CD4-positive, alpha-beta T cell treated with Interleukin-15 for 1 hour (primary cell): Measurements from ENCODE around the gene MLX.
"Not testable (repeated sequence)": the region's sequence is repeated elsewhere in the genome, so short reads cannot be mapped to it uniquely, and the experiment has no call there.

Source experiments
- DNase-seq: peaks from one replicate; pipeline ENCODE4 v3.0.0-alpha.2; 2020

MLX gene

DNA sequence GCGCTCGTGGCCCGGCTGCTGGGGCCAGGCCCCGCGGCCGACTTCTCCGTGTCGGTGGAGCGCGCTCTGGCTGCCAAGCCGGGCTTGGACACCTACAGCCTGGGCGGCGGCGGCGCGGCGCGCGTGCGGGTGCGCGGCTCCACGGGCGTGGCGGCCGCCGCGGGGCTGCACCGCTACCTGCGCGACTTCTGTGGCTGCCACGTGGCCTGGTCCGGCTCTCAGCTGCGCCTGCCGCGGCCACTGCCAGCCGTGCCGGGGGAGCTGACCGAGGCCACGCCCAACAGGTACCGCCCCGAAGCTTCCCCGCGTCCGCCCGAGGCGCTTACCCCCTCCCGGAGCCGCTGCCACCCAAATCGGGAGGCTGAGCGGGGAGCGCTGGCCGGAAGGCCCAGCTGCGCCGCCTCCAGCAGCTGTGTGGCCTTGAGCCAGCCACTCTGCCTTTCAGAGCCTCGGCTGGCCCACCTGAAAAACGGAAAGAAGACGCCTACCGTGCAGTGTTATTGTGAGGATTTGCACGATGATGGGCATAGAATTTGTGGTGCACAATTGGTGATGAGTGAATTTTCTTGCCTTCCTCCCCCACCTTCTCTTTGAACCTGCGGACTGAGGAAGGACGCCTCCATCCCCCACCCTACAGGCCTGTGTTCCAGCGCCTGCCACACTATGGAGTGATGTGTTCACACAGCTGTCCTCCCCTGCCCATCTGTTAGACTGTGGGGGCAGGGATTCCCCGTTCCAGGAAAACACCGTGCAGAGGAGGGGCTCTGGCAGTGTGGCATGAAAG is 30.3 kb upstream of the MLX start:
- peak; percentile 65 for DNase-seq

GRCh38 chr17:42537156-42537805 is 29.6 kb upstream of the MLX start:
- DNase-seq, result no peak

- DNase-seq, result no peak
Observed at GRCh38 chr17:42537826-42538451, 29.0 kb upstream of the MLX start.

DNA sequence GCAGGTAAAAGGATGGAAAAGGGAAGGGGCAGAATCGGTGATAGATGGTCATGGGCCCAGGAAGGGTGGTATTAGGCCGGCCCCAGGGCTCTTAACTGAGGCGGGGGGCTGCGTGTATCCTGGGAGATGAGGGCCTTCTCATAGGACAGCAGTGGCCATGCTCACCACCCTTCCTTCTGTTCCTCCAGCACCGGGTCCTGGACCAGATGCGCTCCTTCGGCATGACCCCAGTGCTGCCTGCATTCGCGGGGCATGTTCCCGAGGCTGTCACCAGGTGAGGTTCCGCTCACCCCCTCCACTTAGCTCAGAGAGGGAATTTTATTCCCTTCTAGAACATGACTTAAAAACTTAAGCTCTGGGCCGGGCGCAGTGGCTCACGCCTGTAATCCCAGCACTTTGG is 28.4 kb upstream of the MLX start:
- no peak for DNase-seq

DNA sequence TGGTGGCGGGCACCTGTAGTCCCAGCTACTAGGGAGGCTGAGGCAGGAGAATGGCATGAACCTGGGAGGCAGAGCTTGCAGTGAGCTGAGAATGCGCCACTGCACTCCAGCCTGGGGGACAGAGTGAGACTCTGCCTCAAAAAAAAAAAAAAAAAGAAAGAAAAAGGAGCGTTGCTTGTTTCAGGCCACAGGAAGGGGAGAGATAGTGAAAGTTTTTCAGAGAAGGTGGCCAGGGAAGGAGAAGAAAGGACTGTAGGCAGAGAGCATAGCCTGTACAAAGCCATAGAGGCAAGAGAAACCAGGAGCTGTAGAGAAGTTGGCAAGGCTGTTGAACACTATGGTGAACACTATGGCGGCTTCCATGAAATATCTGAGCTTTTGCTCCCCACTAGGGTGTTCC is 26.3 kb upstream of the MLX start:
- DNase-seq, result not testable (repeated sequence)

DNA sequence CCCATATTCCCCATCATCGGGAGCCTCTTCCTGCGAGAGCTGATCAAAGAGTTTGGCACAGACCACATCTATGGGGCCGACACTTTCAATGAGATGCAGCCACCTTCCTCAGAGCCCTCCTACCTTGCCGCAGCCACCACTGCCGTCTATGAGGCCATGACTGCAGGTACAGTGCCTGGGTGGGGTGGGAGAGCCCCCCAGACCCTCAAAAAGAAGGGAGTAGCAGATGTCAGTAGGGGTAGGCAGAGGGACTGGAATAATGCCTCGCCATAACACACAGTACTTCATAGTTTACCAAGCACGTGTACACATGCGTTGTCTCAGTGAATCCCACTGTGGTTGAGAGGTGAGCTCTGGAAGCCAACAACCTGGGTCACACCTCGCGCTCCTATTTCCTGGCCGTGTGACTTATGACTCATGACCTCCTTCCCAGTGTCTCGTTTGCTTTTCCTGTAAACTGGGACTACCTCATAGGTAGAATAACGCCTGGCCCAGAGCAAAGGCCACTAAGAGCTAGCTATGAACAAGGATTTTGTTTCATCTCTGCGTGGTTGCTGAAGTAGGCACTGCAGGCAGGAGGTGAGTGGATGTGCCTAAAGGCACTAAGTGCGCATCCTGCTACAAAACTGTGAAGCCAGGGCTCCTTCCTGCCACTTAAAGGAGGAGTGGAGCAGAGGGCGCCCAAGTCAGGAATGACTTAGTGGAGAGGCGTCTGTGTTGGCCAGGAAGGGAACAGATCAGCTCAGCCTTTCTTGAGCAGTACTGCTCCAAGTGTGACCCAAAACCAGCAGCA is 25.7 kb upstream of the MLX start:
- no peak for DNase-seq

- no peak for DNase-seq
Observed at GRCh38 chr17:42543190-42544079, 23.5 kb upstream of the MLX start.

GRCh38 chr17:42544874-42545283 is 22.0 kb upstream of the MLX start:
- DNase-seq, result no peak

DNA sequence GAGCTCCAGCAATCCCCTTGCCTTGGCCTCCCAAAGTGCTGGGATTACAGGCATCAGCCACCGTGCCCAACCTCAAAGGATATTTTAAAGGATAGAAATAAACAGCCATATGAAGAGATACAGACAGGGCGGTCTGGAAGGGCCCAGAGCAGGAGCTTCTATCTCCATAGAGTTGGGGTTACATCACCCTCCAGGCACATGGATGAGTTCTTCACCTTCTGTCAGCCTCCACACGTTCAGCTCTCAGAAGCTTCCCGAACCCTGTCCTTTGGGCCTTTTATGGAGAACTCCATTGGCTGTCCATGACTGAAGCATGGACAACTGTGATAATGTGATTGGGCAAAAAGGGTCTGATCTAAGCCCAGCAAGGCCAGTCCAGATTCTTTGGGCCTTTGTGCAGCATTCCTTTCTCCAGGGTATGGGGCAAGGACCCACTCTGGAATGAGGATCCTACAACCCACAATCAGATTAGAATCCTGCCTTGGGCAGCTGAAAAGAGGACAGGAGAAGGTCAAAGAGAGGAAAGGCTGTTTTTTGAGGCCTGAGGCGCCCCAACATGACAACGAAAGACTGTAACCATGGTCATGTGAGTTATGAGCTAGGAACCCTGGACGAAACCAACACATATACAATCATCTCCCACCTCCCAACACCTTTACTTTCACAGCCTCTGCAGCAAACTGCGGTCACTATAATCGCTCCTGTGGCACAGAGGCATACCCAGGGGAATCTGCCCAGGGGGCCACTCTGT is 21.0 kb upstream of the MLX start:
- DNase-seq, result not testable (repeated sequence)

GRCh38 chr17:42547001-42547461 is 19.9 kb upstream of the MLX start:
- DNase-seq, result no peak

- no peak for DNase-seq
Observed at GRCh38 chr17:42547698-42548069, 19.2 kb upstream of the MLX start.

DNA sequence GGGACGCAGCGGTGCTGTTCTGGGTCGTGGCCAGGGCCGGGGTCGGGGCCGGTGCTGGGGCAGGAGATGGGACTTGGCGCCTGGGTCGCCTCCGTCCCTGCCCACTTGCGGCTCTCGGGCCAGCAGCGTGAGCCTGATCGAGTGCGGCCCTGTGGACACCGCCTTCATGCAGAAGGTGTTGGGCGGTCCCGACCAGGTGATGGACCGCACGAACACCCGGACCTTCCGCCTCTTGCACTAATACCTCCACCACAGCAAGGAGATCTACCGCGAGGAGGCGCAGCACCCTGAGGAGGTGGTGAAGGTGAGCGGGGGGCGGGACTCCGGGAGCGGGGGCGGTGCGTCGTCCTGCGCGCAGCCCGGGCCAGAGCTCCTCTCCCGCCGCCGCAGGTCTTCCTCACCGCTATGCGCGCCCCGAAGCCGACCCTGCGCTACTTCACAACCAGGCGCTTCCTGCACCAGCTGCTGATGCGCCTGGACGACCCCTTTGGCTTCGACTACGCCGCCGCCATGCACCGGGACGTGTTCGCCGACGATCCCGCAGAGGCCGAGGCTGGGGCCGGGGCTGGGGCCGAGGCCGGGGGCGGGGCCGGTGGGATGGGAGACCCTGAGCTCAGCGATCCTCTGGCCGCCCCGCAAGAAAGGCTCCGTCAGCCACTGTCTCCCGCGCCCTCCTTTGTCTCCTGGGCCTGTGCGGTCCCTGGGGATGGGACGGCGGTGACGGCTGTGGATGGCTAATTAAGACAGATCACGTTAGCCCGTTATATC is 18.6 kb upstream of the MLX start:
- DNase-seq, result peak; percentile 81

GRCh38 chr17:42548993-42549755 is 17.7 kb upstream of the MLX start:
- DNase-seq, result no peak

GRCh38 chr17:42552736-42553135 is 14.2 kb upstream of the MLX start, which contains the start of gene HSD17B1:
HSD17B1 (plus strand) TSS chr17:42552923; CDS start chr17:42552934, 11 bp downstream.
- not testable (repeated sequence) for DNase-seq

GRCh38 chr17:42553161-42553818 is 13.6 kb upstream of the MLX start:
- DNase-seq, result no peak

DNA sequence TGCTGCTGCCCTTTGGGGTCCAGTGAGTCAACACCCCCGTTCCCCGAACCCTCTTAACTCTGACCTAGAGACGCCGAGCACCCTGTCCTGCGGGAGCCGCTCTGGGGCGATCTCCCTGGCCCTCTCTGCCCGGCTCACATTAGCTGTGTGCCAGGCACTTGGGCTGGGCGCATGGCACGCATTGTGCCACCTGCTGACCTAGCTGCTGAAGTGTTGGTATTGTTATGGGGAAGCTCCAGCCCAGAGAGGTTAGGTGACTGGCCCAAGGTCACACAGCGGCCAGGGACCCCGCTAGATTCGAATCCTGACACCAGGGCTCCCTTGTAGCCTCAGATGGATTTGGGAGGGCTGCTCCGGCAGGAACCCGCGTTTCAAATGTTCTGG is 13.0 kb upstream of the MLX start:
- DNase-seq, result no peak

DNA sequence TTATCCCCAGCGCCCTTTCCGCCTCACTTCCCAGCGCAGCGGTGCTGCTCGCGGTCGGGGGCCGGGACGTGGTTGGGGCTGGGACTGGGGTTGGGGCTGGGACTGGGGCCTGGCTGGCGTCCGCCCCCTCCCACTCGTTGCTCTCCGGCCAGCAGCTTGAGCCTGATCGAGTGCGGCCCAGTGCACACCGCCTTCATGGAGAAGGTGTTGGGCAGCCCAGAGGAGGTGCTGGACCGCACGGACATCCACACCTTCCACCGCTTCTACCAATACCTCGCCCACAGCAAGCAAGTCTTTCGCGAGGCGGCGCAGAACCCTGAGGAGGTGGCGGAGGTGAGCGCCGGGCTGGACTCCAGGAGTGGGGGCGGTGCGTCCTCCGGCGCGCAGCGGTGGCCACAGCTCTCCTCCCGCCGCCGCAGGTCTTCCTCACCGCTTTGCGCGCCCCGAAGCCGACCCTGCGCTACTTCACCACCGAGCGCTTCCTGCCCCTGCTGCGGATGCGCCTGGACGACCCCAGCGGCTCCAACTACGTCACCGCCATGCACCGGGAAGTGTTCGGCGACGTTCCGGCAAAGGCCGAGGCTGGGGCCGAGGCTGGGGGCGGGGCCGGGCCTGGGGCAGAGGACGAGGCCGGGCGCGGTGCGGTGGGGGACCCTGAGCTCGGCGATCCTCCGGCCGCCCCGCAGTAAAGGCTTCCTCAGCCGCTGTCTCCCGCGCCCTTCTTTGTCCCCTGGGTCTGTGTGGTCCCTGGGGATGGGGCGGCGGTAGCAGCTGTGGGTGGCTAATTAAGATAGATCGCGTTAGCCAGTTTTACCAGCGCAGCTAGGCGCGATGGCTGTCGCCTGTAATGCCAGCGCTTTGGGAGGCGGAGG is 12.4 kb upstream of the MLX start:
- peak; percentile 86 for DNase-seq

DNA sequence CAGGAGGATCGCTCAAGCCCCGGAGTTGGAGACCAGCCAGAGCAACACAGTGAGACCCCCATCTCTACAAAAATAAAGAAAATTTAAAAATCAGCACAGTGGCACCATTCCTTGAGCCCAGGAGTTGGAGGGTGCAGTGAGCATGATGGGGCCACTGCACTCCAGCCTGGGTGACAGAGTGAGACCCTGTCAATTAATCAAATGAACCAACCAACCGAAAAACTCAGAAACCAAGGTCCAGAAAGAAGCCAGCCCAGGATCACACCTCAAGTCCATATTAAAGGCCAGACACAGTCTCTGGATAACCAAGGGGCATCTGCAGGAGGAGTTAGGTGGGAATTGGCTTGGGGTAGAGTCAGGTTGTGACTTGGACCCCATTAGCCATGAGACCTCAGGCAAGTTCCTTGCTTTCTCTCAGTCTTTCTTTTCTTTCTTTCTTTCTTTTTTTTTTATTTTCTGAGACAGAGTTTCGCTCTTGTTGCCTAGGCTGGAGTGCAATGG is 11.7 kb upstream of the MLX start:
- DNase-seq, result no peak
